ENCODE measurements around the gene HTRA1. TPM values are rescaled to one million over a fixed set of nuclear protein-coding genes. Genes with fewer than 3 reads are reported as not detected.

Gene HTRA1
- polyA plus RNA-seq, 1 donor from 2014 or later = 1.4 TPM

- Histone ChIP-seq H3K9me2 (ENCODE audit: insufficient read depth, low read length) (no peaks in the 10 kb centered on the region), H3K9me3 (ENCODE audit: low read length) (no peaks in the 10 kb centered on the region), H3F3A (ENCODE audit: insufficient read depth, low read length, poor library complexity, severe bottlenecking) (no peaks in the 10 kb centered on the region), H3K27me3 (ENCODE audit: insufficient read depth, low read depth, low read length) (no peaks in the 10 kb centered on the region), H3K4me2 (ENCODE audit: low read length) (no peak overlapping the region), H3K36me3 (ENCODE audit: insufficient read depth, low read length) (no peaks in the 10 kb centered on the region), H3K4me3 (ENCODE audit: low read length) (no peak overlapping the region), H3K27ac (ENCODE audit: low read length) (no peak overlapping the region), H2AFZ (ENCODE audit: low read depth, low read length) (no peak overlapping the region), H3K9ac (ENCODE audit: low read length) (no peak overlapping the region), H3K79me2 (replicated peaks; ENCODE audit: insufficient read depth, low read length) (no peaks in the 10 kb centered on the region), H4K20me1 (ENCODE audit: insufficient read depth) (no peaks in the 10 kb centered on the region)
- TF ChIP-seq RAD21 (conservative IDR thresholded peaks at IDR 0.05) = no peak
- no peak for TF ChIP-seq SMC3 (conservative IDR thresholded peaks at IDR 0.05; ENCODE audit: poor library complexity)
- no peak for TF ChIP-seq MXI1 (conservative IDR thresholded peaks at IDR 0.05; ENCODE audit: poor library complexity, severe bottlenecking)
Measured at GRCh38 chr10:122515588-122516231, 54.4 kb downstream of the HTRA1 start.

- no peaks in the 10 kb centered on the region for H3K9me2 ChIP-seq (ENCODE audit: insufficient read depth, low read length)
- no peak overlapping the region for H2AFZ ChIP-seq (ENCODE audit: low read depth, low read length)
- no peaks in the 10 kb centered on the region for H3F3A ChIP-seq (ENCODE audit: insufficient read depth, low read length, poor library complexity, severe bottlenecking)
- H3K9ac ChIP-seq (ENCODE audit: low read length) = no peak overlapping the region
- TF ChIP-seq EZH2 (IDR thresholded peaks at IDR 0.05; ENCODE audit: borderline replicate concordance, insufficient read depth, low read length, poor library complexity, severe bottlenecking) = no peak
- no peak for TF ChIP-seq EP300 (conservative IDR thresholded peaks at IDR 0.05; ENCODE audit: poor library complexity, severe bottlenecking)
- no peak for TF ChIP-seq RAD21 (conservative IDR thresholded peaks at IDR 0.05)
- no peak for TF ChIP-seq POLR2AphosphoS5 (IDR thresholded peaks at IDR 0.05)
- no peak for TF ChIP-seq REST (IDR thresholded peaks at IDR 0.05; ENCODE audit: borderline replicate concordance)
- no peak for TF ChIP-seq CTCF (IDR thresholded peaks at IDR 0.05; ENCODE audit: poor library complexity, severe bottlenecking)
- no peak for TF ChIP-seq SMC3 (conservative IDR thresholded peaks at IDR 0.05; ENCODE audit: poor library complexity)
- no peak for TF ChIP-seq TAF1 (IDR thresholded peaks at IDR 0.05; ENCODE audit: low read depth)
- no peaks in the 10 kb centered on the region for H3K79me2 ChIP-seq (replicated peaks; ENCODE audit: insufficient read depth, low read length)
- H3K27ac ChIP-seq (ENCODE audit: low read length) = no peak overlapping the region
- no peak overlapping the region for H3K4me2 ChIP-seq (ENCODE audit: low read length)
- no peaks in the 10 kb centered on the region for H4K20me1 ChIP-seq (ENCODE audit: insufficient read depth)
- H3K36me3 ChIP-seq (ENCODE audit: insufficient read depth, low read length) = no peaks in the 10 kb centered on the region
- H3K27me3 ChIP-seq (ENCODE audit: insufficient read depth, low read depth, low read length) = no peaks in the 10 kb centered on the region
- no peak overlapping the region for H3K4me3 ChIP-seq (ENCODE audit: low read length)
- no peaks in the 10 kb centered on the region for H3K9me3 ChIP-seq (ENCODE audit: low read length)
Measured at GRCh38 chr10:122516734-122517133, 55.4 kb downstream of the HTRA1 start.
